Measurements from ENCODE around the gene AKAP12. TPM values are rescaled to one million over a fixed set of nuclear protein-coding genes. Genes with fewer than 3 reads are reported as not detected.

Gene AKAP12
- total RNA-seq, 4 donors from 2014 or later: 112 to 468 (median 340) TPM

GRCh38 chr6:151387175-151387970 is 147.6 kb downstream of the AKAP12 start:
- no peak for TF ChIP-seq CTCF (IDR thresholded peaks at IDR 0.05; ENCODE audit: low read depth)

- TF ChIP-seq CTCF (IDR thresholded peaks at IDR 0.05; ENCODE audit: low read depth): no peak
These were observed 148.5 kb downstream of the AKAP12 start for GRCh38 chr6:151388236-151388635.

- TF ChIP-seq CTCF (IDR thresholded peaks at IDR 0.05; ENCODE audit: low read depth): no peak
These were observed 149.3 kb downstream of the AKAP12 start for GRCh38 chr6:151388997-151389617.

GRCh38 chr6:151389618-151390275 is 150.0 kb downstream of the AKAP12 start:
- TF ChIP-seq CTCF (IDR thresholded peaks at IDR 0.05; ENCODE audit: low read depth): no peak

- no peak for TF ChIP-seq CTCF (IDR thresholded peaks at IDR 0.05; ENCODE audit: low read depth)
These were observed 150.6 kb downstream of the AKAP12 start for GRCh38 chr6:151390276-151390850.

- TF ChIP-seq CTCF (IDR thresholded peaks at IDR 0.05; ENCODE audit: low read depth): no peak
These were observed 151.2 kb downstream of the AKAP12 start for GRCh38 chr6:151390851-151391470.
